GM12878 (cell line): ENCODE measurements around the gene CEBPB.

Source experiments
- CHD2 ChIP-seq: IDR thresholded peaks from 2 replicates; pipeline ENCODE4 v1.6.1; 2011; ENCODE audit warnings: low read depth, low read length, improper control_type of control experiment, borderline replicate concordance
- CTCF ChIP-seq, 3 experiments: IDR thresholded peaks in 2 of 3; conservative IDR thresholded peaks in 1 of 3; 2 replicates each; pipeline ENCODE4 v1.5.1; 2011; ENCODE audit warnings: low read depth in 3 of 3, low read length in 3 of 3, mild to moderate bottlenecking in 3 of 3, control low read depth in 2 of 3, moderate library complexity in 2 of 3, inconsistent platforms in 1 of 3, mixed read lengths in 1 of 3; ENCODE audit not compliant: control insufficient read depth in 2 of 3, insufficient read depth in 1 of 3; ENCODE audit errors: extremely low read depth in 1 of 3
- FOXM1 ChIP-seq: IDR thresholded peaks from 2 replicates; pipeline ENCODE4 v1.6.1; 2012; ENCODE audit warnings: low read depth, mild to moderate bottlenecking, inconsistent platforms, low read length, moderate library complexity
- IRF4 ChIP-seq: IDR thresholded peaks from 2 replicates; pipeline ENCODE4 v1.6.1; 2011; ENCODE audit warnings: low read depth, low read length
- NFIC ChIP-seq: IDR thresholded peaks from 2 replicates; pipeline ENCODE4 v1.6.1; 2012; ENCODE audit warnings: low read depth, mild to moderate bottlenecking, inconsistent platforms, low read length, moderate library complexity
- POLR2A ChIP-seq: IDR thresholded peaks from 2 replicates; pipeline ENCODE4 v1.6.1; 2011; ENCODE audit warnings: low read depth, mild to moderate bottlenecking, low read length
- RCOR1 ChIP-seq: conservative IDR thresholded peaks from 2 replicates; pipeline ENCODE4 v1.6.1; 2012; ENCODE audit warnings: low read depth, low read length, improper control_type of control experiment
- TBL1XR1 ChIP-seq: IDR thresholded peaks from 2 replicates; pipeline ENCODE4 v1.6.1; 2012; ENCODE audit warnings: low read depth, low read length, improper control_type of control experiment
- ZBTB40 ChIP-seq: fragments of 450-650 bp; IDR thresholded peaks from 2 replicates; pipeline ENCODE4 v1.6.1; 2016; ENCODE audit warnings: mild to moderate bottlenecking, moderate library complexity, borderline replicate concordance

DNA sequence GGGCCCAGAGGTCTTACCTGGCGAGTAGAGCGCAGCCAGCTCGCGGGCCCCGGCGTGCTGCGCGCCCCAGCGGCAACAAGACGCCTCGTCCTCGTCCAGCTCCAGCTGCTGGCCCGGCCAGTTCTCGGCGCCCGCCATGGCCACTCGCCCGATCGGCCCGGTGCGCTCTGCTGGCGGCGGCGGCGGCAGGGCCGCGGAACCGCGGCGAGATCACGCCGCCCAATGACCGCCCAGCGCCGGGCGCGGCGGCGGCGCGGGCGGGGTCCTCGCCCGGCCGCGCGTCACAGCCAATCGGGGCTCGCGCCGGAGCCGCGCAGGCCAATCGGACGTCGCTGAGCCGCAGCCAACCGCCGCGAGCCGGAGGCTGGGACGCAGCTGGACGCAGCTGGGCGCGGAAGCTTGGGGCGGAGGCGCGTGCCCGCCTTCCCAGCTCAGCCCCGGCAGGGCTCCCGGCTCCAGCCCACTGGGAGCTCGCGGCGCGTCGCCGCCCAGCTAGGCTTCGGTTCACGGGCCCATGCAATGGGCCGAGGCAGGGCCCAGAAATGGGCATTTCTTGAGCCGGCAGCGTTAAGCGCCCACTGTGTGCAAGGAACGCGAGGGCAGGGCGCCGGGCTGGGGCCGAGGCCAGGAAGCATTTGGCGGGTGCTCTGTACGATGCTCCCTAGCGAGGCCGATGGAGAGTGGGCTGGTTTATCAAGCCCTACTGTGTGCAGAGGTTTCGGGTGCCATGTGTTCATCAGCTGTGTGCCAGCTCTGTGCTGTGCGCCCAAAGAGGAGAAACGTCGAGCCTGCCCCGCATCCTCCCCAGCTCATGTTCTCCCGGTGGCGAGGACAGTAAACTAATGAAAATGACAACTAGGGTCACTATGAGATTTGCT is 36.9 kb upstream of the CEBPB start, which contains the start of gene PEDS1:
- TF ChIP-seq NFIC, result no peak
- TF ChIP-seq TBL1XR1, result no peak
- TF ChIP-seq CHD2, result 0 out of 2 replicates have a peak, but pooled peaks have one; percentile 22
- no peak for TF ChIP-seq CTCF (IDR thresholded peaks at IDR 0.05 in 2 of 3, conservative IDR thresholded peaks at IDR 0.05 in 1 of 3; ENCODE audit: control insufficient read depth in 2 of 3, extremely low read depth in 1 of 3, insufficient read depth in 1 of 3, low read depth in 3 of 3, low read length in 3 of 3)
- TF ChIP-seq IRF4, result no peak
- TF ChIP-seq ZBTB40, result no peak
- no peak for TF ChIP-seq FOXM1
- peak; percentile 94 for TF ChIP-seq POLR2A
- TF ChIP-seq RCOR1, result no peak
